ENCODE data around the gene REXO1. TPM values are rescaled to one million over a fixed set of nuclear protein-coding genes. Genes with fewer than 3 reads are reported as not detected.

REXO1 gene
- total RNA-seq, 1 donor from 2014 or later = 14.0 TPM

DNA sequence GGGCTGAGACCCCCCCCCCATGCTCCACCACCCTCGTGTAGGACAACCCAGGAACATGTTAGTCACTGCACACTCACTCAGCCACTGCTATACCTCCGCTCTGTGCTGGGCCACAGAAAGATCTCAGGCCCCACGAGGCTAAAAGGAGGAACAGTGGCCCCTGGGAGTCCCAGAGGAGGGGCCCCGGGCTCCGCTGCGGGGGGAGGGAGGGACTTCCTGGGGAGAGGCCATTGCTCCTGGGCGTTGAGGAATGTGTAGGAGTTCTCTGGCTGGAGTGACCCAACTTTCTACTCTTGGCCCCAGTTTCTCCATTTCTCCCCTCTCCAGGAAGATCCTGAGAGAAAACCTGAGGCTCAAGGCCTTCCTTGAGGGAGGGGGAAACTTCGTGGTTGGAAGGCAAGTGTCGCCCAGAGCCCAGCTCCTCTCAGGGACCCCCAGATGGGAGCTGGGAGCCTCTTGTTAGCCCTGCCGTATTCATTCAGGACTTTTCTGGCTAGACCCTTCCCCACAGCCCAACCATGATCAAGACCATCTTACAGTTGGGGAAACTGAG is 81.4 kb downstream of the REXO1 start:
- DNase-seq (ENCODE audit: low read depth) = no peak

DNA sequence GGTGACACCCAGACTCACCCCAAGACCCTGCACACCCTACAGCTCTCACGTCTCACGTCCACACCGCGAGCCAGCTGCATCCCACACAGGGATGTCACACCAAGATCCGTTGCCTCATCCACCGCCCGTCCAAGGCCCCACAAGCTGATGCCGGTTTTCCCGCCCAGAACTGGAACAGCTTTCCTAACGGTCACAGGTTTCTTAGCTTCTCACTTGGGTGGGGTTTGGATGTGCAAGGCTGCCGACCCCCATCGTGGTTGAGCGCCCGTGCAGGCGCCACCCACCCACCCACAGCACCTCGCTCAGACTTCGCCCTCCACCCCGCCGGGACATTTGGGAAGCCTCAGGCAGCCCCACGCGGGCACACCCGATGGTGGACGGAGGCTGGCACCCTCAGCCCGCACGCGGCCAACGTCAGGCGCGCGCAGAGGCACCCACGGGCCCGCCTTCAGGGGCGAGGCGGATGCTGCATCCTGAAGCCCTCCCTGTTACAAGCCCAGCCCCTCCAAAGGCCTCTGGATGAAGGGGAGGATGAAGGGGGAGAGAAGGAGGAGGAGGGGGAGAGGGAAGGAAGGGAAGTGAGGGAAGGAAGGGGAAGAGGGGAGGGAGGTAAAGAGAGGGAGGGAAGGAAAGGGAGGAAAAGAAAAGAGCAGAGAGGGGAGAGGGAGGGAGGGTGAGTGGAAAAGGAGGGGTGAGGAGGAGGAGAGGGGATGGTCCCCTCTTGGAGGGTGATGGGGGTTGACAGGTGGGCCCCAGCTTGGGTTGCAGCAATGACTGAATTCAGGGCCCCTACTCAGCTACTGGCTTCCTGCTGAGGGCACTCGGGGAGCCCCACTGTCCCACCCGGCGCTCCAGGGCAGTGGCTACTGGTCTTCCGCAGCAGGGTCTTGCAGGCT is 82.1 kb downstream of the REXO1 start:
- no peak for DNase-seq (ENCODE audit: low read depth)

Other genes starting within 250 kb of the REXO1 start
- 48.3 and 76.2 TPM in 2 replicates for gene UQCR11, start 243.0 kb downstream of the REXO1 start, total RNA-seq
- gene TCF3, start 195.9 kb downstream of the REXO1 start, total RNA-seq = 39.2 and 102 TPM in 2 replicates
- gene ONECUT3, start 95.0 kb downstream of the REXO1 start, total RNA-seq = not detected in 2 replicates
- 2.4 and 4.2 TPM in 2 replicates for gene ATP8B3, start 36.2 kb downstream of the REXO1 start, total RNA-seq
- 7.2 and 8.3 TPM in 2 replicates for gene KLF16, start 15.1 kb upstream of the REXO1 start, total RNA-seq
- 34.2 and 46.7 TPM in 2 replicates for gene ABHD17A, start 37.0 kb upstream of the REXO1 start, total RNA-seq
- 2.6 and 6.5 TPM in 2 replicates for gene ADAT3, start 56.9 kb upstream of the REXO1 start, total RNA-seq
- 45.5 and 135 TPM in 2 replicates for gene SCAMP4, start 56.9 kb upstream of the REXO1 start, total RNA-seq
- gene CSNK1G2, start 92.7 kb upstream of the REXO1 start, total RNA-seq = 65.1 and 78.4 TPM in 2 replicates
- 31.4 and 144 TPM in 2 replicates for gene BTBD2, start 167.2 kb upstream of the REXO1 start, total RNA-seq
- 78.8 and 193 TPM in 2 replicates for gene MKNK2, start 202.8 kb upstream of the REXO1 start, total RNA-seq
- gene MOB3A, start 247.8 kb upstream of the REXO1 start, total RNA-seq = 16.0 and 46.7 TPM in 2 replicates
- 0.89 and 3.5 TPM in 2 replicates for gene IZUMO4, start 248.4 kb upstream of the REXO1 start, total RNA-seq

All from renal cortical epithelial cell (primary cell).